Type B pancreatic cell (in vitro differentiated cells): Measurements from ENCODE around the gene TEX26. TPM values are rescaled to one million over a fixed set of nuclear protein-coding genes. Genes with fewer than 3 reads are reported as not detected.

Experiments used
- DNase-seq: peaks from one replicate; pipeline ENCODE4 v3.0.0; 2021; ENCODE audit warnings: mixed read lengths; ENCODE audit not compliant: unreplicated experiment; ENCODE audit errors: extremely low spot score
- H3K27ac Mint-ChIP-seq: 2 replicates; pipeline ENCODE4 v1.8.0; 2021; ENCODE audit warnings: mild to moderate bottlenecking, mixed read lengths
- H3K27me3 Mint-ChIP-seq: 2 replicates; pipeline ENCODE4 v1.8.0; 2021; ENCODE audit warnings: mixed read lengths
- H3K36me3 Mint-ChIP-seq: 2 replicates; pipeline ENCODE4 v1.8.0; 2021; ENCODE audit warnings: mixed read lengths
- H3K4me1 Mint-ChIP-seq: one replicate; pipeline ENCODE4 v1.8.0; 2021; ENCODE audit warnings: mixed read lengths; ENCODE audit not compliant: unreplicated experiment
- H3K4me3 Mint-ChIP-seq: 2 replicates; pipeline ENCODE4 v1.8.0; 2021; ENCODE audit warnings: mild to moderate bottlenecking, mixed read lengths
- H3K9me3 Mint-ChIP-seq: 2 replicates; pipeline ENCODE4 v1.8.0; 2021; ENCODE audit warnings: mixed read lengths
- CTCF ChIP-seq: fragments of 200-600 bp; sonication (generic); conservative IDR thresholded peaks from 2 replicates; pipeline ENCODE4 v1.5.0; 2021; ENCODE audit warnings: antibody characterized with exemption, mild to moderate bottlenecking
- total RNA-seq: library from RNA; stranded (reverse); gene quantifications from 2 replicates; pipeline ENCODE4 v1.2.1, GENCODE V29; 2021; ENCODE audit warnings: low replicate concordance

TEX26 gene
- total RNA-seq, 1 donor from 2014 or later: not detected

- Mint-ChIP-seq H3K9me3 (peaks cover 9% of the 10 kb centered on the region), H3K27me3 (peaks cover 69% of the 10 kb centered on the region), H3K4me3 (no peak overlapping the region), H3K4me1 (peaks cover 18% of the 10 kb centered on the region), H3K27ac (no peak overlapping the region), H3K36me3 (peaks cover 5% of the 10 kb centered on the region)
- TF ChIP-seq CTCF: no peak
- no peak for DNase-seq
These were observed 28.4 kb upstream of the TEX26 start for GRCh38 chr13:30904043-30904442.

- Mint-ChIP-seq H3K4me1 (peaks cover 18% of the 10 kb centered on the region), H3K27me3 (peaks cover 66% of the 10 kb centered on the region), H3K36me3 (peaks cover 5% of the 10 kb centered on the region), H3K9me3 (peaks cover 9% of the 10 kb centered on the region), H3K4me3 (peak within 1 kb of the TSS; percentile 63), H3K27ac (no peak within 1 kb of the TSS)
- TF ChIP-seq CTCF: no peak
- DNase-seq: no peak
These were observed 26.5 kb upstream of the TEX26 start, which contains the start of gene MEDAG for GRCh38 chr13:30905932-30906383. MEDAG (plus strand) TSS chr13:30906271; CDS start chr13:30906516, 245 bp downstream.

GRCh38 chr13:30906411-30907051, 25.9 kb upstream of the TEX26 start:
- H3K27me3 Mint-ChIP-seq: peaks cover 63% of the 10 kb centered on the region
- H3K27ac Mint-ChIP-seq: no peak overlapping the region
- peaks cover 9% of the 10 kb centered on the region for H3K9me3 Mint-ChIP-seq

GRCh38 chr13:30907121-30907861, 25.2 kb upstream of the TEX26 start:
- Mint-ChIP-seq H3K27me3 (peaks cover 63% of the 10 kb centered on the region), H3K4me3 (peak overlapping the region; percentile 79)
- DNase-seq: no peak

More at GRCh38 chr13:30906411-30907051, 25.9 kb upstream of the TEX26 start:
- no peak for TF ChIP-seq CTCF
- peaks cover 5% of the 10 kb centered on the region for H3K36me3 Mint-ChIP-seq
- peak overlapping the region; percentile 51 for H3K4me3 Mint-ChIP-seq
- peaks cover 18% of the 10 kb centered on the region for H3K4me1 Mint-ChIP-seq
- DNase-seq: no peak

GRCh38 chr13:30908416-30908980, 24.0 kb upstream of the TEX26 start:
- peaks cover 5% of the 10 kb centered on the region for H3K36me3 Mint-ChIP-seq
- TF ChIP-seq CTCF: no peak
- H3K27ac Mint-ChIP-seq: no peak overlapping the region
- H3K4me3 Mint-ChIP-seq: no peak overlapping the region
- peaks cover 18% of the 10 kb centered on the region for H3K4me1 Mint-ChIP-seq
- H3K9me3 Mint-ChIP-seq: peaks cover 9% of the 10 kb centered on the region
- H3K27me3 Mint-ChIP-seq: peaks cover 55% of the 10 kb centered on the region
- DNase-seq: no peak

More at GRCh38 chr13:30907121-30907861, 25.2 kb upstream of the TEX26 start:
- H3K27ac Mint-ChIP-seq: no peak overlapping the region
- peaks cover 5% of the 10 kb centered on the region for H3K36me3 Mint-ChIP-seq
- H3K9me3 Mint-ChIP-seq: peaks cover 9% of the 10 kb centered on the region
- no peak for TF ChIP-seq CTCF
- peaks cover 18% of the 10 kb centered on the region for H3K4me1 Mint-ChIP-seq
